K562 (cell line): ENCODE results near the gene HK2.
"Not testable (repeated sequence)": the region's sequence is repeated elsewhere in the genome, so short reads cannot be mapped to it uniquely, and the experiment has no call there.

Experiments
- ATF1 ChIP-seq, 2 experiments: fragments of 450-650 bp in 1 of 2; IDR thresholded peaks; 2 replicates each; pipeline ENCODE4 v1.6.1; 2016; ENCODE audit warnings: missing compliant biosample characterization in 1 of 2, missing genetic modification characterization in 1 of 2
- CTCF ChIP-seq, 3 experiments: IDR thresholded peaks in 2 of 3; conservative IDR thresholded peaks in 1 of 3; 2 replicates each; pipeline ENCODE4 v1.5.1; 2011 to 2012; ENCODE audit warnings: low read length in 3 of 3, mild to moderate bottlenecking in 3 of 3, control low read depth in 2 of 3, improper control_type of control experiment in 1 of 3, inconsistent platforms in 1 of 3, low read depth in 1 of 3, mixed read lengths in 1 of 3, moderate library complexity in 1 of 3; ENCODE audit not compliant: insufficient read depth in 2 of 3
- E2F5 ChIP-seq: sonication (generic); formaldehyde crosslinking; IDR thresholded peaks from 2 replicates; pipeline ENCODE4 v1.8.0; 2022; ENCODE audit warnings: mild to moderate bottlenecking, missing genetic modification reagents
- ELF1 ChIP-seq: fragments of 200-800 bp; sonication (Bioruptor generic); IDR thresholded peaks from 2 replicates; pipeline ENCODE4 v1.6.1; 2016; ENCODE audit warnings: missing genetic modification characterization, missing compliant biosample characterization
- FOSL1 ChIP-seq: fragments of 200-800 bp; sonication (Bioruptor generic); conservative IDR thresholded peaks from 2 replicates; pipeline ENCODE4 v1.6.1; 2016; ENCODE audit warnings: missing genetic modification characterization, missing compliant biosample characterization
- MTA2 ChIP-seq: fragments of 450-650 bp; IDR thresholded peaks from 2 replicates; pipeline ENCODE4 v1.6.1; 2016; ENCODE audit warnings: low read depth
- ZNF584 ChIP-seq: fragments of 200-800 bp; sonication (Bioruptor generic); IDR thresholded peaks from 2 replicates; pipeline ENCODE4 v1.6.1; 2016; ENCODE audit warnings: low read depth, mild to moderate bottlenecking, missing genetic modification characterization, missing compliant biosample characterization
- ZNF76 ChIP-seq: fragments of 250-450 bp; sonication (Bioruptor Pico); IDR thresholded peaks from 2 replicates; pipeline ENCODE4 v1.4.0; 2020; ENCODE audit warnings: mild to moderate bottlenecking, moderate library complexity, borderline replicate concordance

GRCh38 chr2:74853360-74853759 is 19.4 kb downstream of the HK2 start:
- not testable (repeated sequence) for TF ChIP-seq MTA2; ZNF76 (CRISPR knock-in tag); ZNF584 (CRISPR knock-in tag); CTCF (IDR thresholded peaks at IDR 0.05 in 2 of 3, conservative IDR thresholded peaks at IDR 0.05 in 1 of 3; ENCODE audit: insufficient read depth in 2 of 3, low read depth in 1 of 3, low read length in 3 of 3); E2F5 (CRISPR knock-in tag); ATF1 (CRISPR knock-in tag; IDR thresholded peaks at IDR 0.05); ATF1 (tag; IDR thresholded peaks at IDR 0.05); ELF1; FOSL1 (tag)
